Activated naive CD8-positive, alpha-beta T cell treated with anti-CD3 and anti-CD28 coated beads, Interleukin-2, amount 50 U/mL, for 24 hours (primary cell): Measurements from ENCODE around the gene ECT2L.
A peak's percentile ranks its signal among the peaks of the same experiment; 100 is the strongest.

Source experiments
- ATAC-seq: fragments of 150-1000 bp; cut with Tn5 transposase; one replicate; pipeline ENCODE4 v1.10.0; 2021
- DNase-seq: peaks from one replicate; pipeline ENCODE4 v3.0.0; 2021
- H3K27ac Mint-ChIP-seq: one replicate; pipeline ENCODE4 v1.8.0; 2021; ENCODE audit warnings: mild to moderate bottlenecking, mixed read lengths
- H3K27me3 Mint-ChIP-seq: one replicate; pipeline ENCODE4 v1.8.0; 2021; ENCODE audit warnings: mixed read lengths
- H3K36me3 Mint-ChIP-seq: one replicate; pipeline ENCODE4 v1.8.0; 2021; ENCODE audit warnings: low read depth, mixed read lengths
- H3K4me1 Mint-ChIP-seq: one replicate; pipeline ENCODE4 v1.8.0; 2021; ENCODE audit warnings: mixed read lengths
- H3K4me3 Mint-ChIP-seq: one replicate; pipeline ENCODE4 v1.8.0; 2021; ENCODE audit warnings: mild to moderate bottlenecking, moderate library complexity, mixed read lengths
- H3K9me3 Mint-ChIP-seq: one replicate; pipeline ENCODE4 v1.8.0; 2021; ENCODE audit warnings: mixed read lengths

ECT2L gene

GRCh38 chr6:138785980-138786379 lies 9.9 kb upstream of the ECT2L start:
- H3K4me1 Mint-ChIP-seq = peaks cover 6% of the 10 kb centered on the region
- H3K9me3 Mint-ChIP-seq = no peaks in the 10 kb centered on the region
- DNase-seq = no peak
- no peak overlapping the region for H3K27ac Mint-ChIP-seq
- peaks cover 13% of the 10 kb centered on the region for H3K36me3 Mint-ChIP-seq
- H3K4me3 Mint-ChIP-seq = no peak overlapping the region
- H3K27me3 Mint-ChIP-seq = no peaks in the 10 kb centered on the region
- ATAC-seq = no peak

- ATAC-seq = no peak
- H3K27ac Mint-ChIP-seq = peak overlapping the region; percentile 39
- DNase-seq = no peak
- no peaks in the 10 kb centered on the region for H3K9me3 Mint-ChIP-seq
- H3K36me3 Mint-ChIP-seq = peaks cover 19% of the 10 kb centered on the region
- no peak overlapping the region for H3K4me3 Mint-ChIP-seq
- no peaks in the 10 kb centered on the region for H3K27me3 Mint-ChIP-seq
- peaks cover 6% of the 10 kb centered on the region for H3K4me1 Mint-ChIP-seq
Observed at GRCh38 chr6:138787138-138787537, 8.7 kb upstream of the ECT2L start.

GRCh38 chr6:138796771-138797170 lies 884 bp downstream of the ECT2L start:
- ATAC-seq = no peak
- H3K9me3 Mint-ChIP-seq = no peaks in the 10 kb centered on the region
- H3K4me3 Mint-ChIP-seq = no peak overlapping the region
- H3K36me3 Mint-ChIP-seq = peaks cover 12% of the 10 kb centered on the region
- H3K4me1 Mint-ChIP-seq = peaks cover 11% of the 10 kb centered on the region
- H3K27ac Mint-ChIP-seq = no peak overlapping the region
- peaks cover 18% of the 10 kb centered on the region for H3K27me3 Mint-ChIP-seq
- no peak for DNase-seq

- Mint-ChIP-seq H3K27me3 (peaks cover 18% of the 10 kb centered on the region), H3K9me3 (no peaks in the 10 kb centered on the region), H3K4me1 (peaks cover 11% of the 10 kb centered on the region), H3K27ac (no peak overlapping the region), H3K36me3 (peaks cover 4% of the 10 kb centered on the region), H3K4me3 (no peak overlapping the region)
- DNase-seq = no peak
- ATAC-seq = no peak
Observed at GRCh38 chr6:138797806-138798446, 2.0 kb downstream of the ECT2L start.

GRCh38 chr6:138800377-138801150 lies 4.7 kb downstream of the ECT2L start:
- DNase-seq (no peak), ATAC-seq (no peak)
- Mint-ChIP-seq H3K27me3 (peaks cover 10% of the 10 kb centered on the region), H3K36me3 (no peaks in the 10 kb centered on the region), H3K4me1 (peaks cover 11% of the 10 kb centered on the region), H3K27ac (peak overlapping the region; percentile 33), H3K9me3 (no peaks in the 10 kb centered on the region), H3K4me3 (no peak overlapping the region)

GRCh38 chr6:138803331-138803730 lies 7.4 kb downstream of the ECT2L start:
- no peak overlapping the region for H3K4me3 Mint-ChIP-seq
- H3K36me3 Mint-ChIP-seq = no peaks in the 10 kb centered on the region
- peaks cover 2% of the 10 kb centered on the region for H3K27me3 Mint-ChIP-seq
- ATAC-seq (no peak), DNase-seq (no peak)
- no peaks in the 10 kb centered on the region for H3K9me3 Mint-ChIP-seq
- peaks cover 11% of the 10 kb centered on the region for H3K4me1 Mint-ChIP-seq
- H3K27ac Mint-ChIP-seq = no peak overlapping the region

- H3K36me3 Mint-ChIP-seq = no peaks in the 10 kb centered on the region
- no peaks in the 10 kb centered on the region for H3K9me3 Mint-ChIP-seq
- no peak overlapping the region for H3K4me3 Mint-ChIP-seq
- ATAC-seq = no peak
- H3K27me3 Mint-ChIP-seq = peaks cover 2% of the 10 kb centered on the region
- peaks cover 11% of the 10 kb centered on the region for H3K4me1 Mint-ChIP-seq
- no peak for DNase-seq
- no peak overlapping the region for H3K27ac Mint-ChIP-seq
Observed at GRCh38 chr6:138803861-138804260, 8.0 kb downstream of the ECT2L start.

- peaks cover 6% of the 10 kb centered on the region for H3K4me1 Mint-ChIP-seq
- H3K27ac Mint-ChIP-seq = no peak overlapping the region
- ATAC-seq (no peak), DNase-seq (no peak)
- no peaks in the 10 kb centered on the region for H3K36me3 Mint-ChIP-seq
- peaks cover 2% of the 10 kb centered on the region for H3K27me3 Mint-ChIP-seq
- H3K4me3 Mint-ChIP-seq = no peak overlapping the region
- no peaks in the 10 kb centered on the region for H3K9me3 Mint-ChIP-seq
Observed at GRCh38 chr6:138805016-138805765, 9.3 kb downstream of the ECT2L start.

GRCh38 chr6:138806889-138807288 lies 11.0 kb downstream of the ECT2L start:
- no peak overlapping the region for H3K4me3 Mint-ChIP-seq
- H3K27me3 Mint-ChIP-seq = peaks cover 2% of the 10 kb centered on the region
- DNase-seq (no peak), ATAC-seq (no peak)
- H3K27ac Mint-ChIP-seq = no peak overlapping the region
- no peaks in the 10 kb centered on the region for H3K4me1 Mint-ChIP-seq
- H3K36me3 Mint-ChIP-seq = no peaks in the 10 kb centered on the region
- no peaks in the 10 kb centered on the region for H3K9me3 Mint-ChIP-seq

GRCh38 chr6:138809677-138810076 lies 13.8 kb downstream of the ECT2L start:
- no peaks in the 10 kb centered on the region for H3K4me1 Mint-ChIP-seq
- ATAC-seq (no peak), DNase-seq (no peak)
- no peak overlapping the region for H3K4me3 Mint-ChIP-seq
- no peaks in the 10 kb centered on the region for H3K36me3 Mint-ChIP-seq
- no peaks in the 10 kb centered on the region for H3K9me3 Mint-ChIP-seq
- H3K27me3 Mint-ChIP-seq = peaks cover 2% of the 10 kb centered on the region
- no peak overlapping the region for H3K27ac Mint-ChIP-seq

- Mint-ChIP-seq H3K9me3 (no peaks in the 10 kb centered on the region), H3K4me3 (no peak overlapping the region), H3K36me3 (no peaks in the 10 kb centered on the region), H3K4me1 (peaks cover 9% of the 10 kb centered on the region), H3K27me3 (peaks cover 2% of the 10 kb centered on the region), H3K27ac (no peak overlapping the region)
- ATAC-seq (no peak), DNase-seq (no peak)
Observed at GRCh38 chr6:138811866-138812265, 16.0 kb downstream of the ECT2L start.

- ATAC-seq = no peak
- no peaks in the 10 kb centered on the region for H3K36me3 Mint-ChIP-seq
- H3K27ac Mint-ChIP-seq = no peak overlapping the region
- no peak overlapping the region for H3K4me3 Mint-ChIP-seq
- no peak for DNase-seq
- H3K4me1 Mint-ChIP-seq = peaks cover 28% of the 10 kb centered on the region
- H3K27me3 Mint-ChIP-seq = no peaks in the 10 kb centered on the region
- H3K9me3 Mint-ChIP-seq = no peaks in the 10 kb centered on the region
Observed at GRCh38 chr6:138814179-138814834, 18.4 kb downstream of the ECT2L start.

GRCh38 chr6:138815221-138815620 lies 19.3 kb downstream of the ECT2L start:
- Mint-ChIP-seq H3K36me3 (no peaks in the 10 kb centered on the region), H3K27me3 (no peaks in the 10 kb centered on the region), H3K4me1 (peaks cover 34% of the 10 kb centered on the region), H3K9me3 (no peaks in the 10 kb centered on the region), H3K4me3 (no peak overlapping the region), H3K27ac (no peak overlapping the region)
- DNase-seq (no peak), ATAC-seq (no peak)

GRCh38 chr6:138815797-138816528 lies 20.1 kb downstream of the ECT2L start:
- DNase-seq (no peak), ATAC-seq (peak; percentile 27)
- Mint-ChIP-seq H3K36me3 (no peaks in the 10 kb centered on the region), H3K27me3 (no peaks in the 10 kb centered on the region), H3K4me1 (peaks cover 39% of the 10 kb centered on the region), H3K9me3 (no peaks in the 10 kb centered on the region), H3K27ac (peak overlapping the region; percentile 69), H3K4me3 (no peak overlapping the region)
